HG03135 (cell line): ENCODE measurements around the gene KCTD13.
"Not testable (repeated sequence)": the region's sequence is repeated elsewhere in the genome, so short reads cannot be mapped to it uniquely, and the experiment has no call there.

Source experiments
- ATAC-seq: cut with Tn5 transposase; IDR thresholded peaks from one replicate; pipeline ENCODE4 v1.9.1; 2021; ENCODE audit warnings: mild to moderate bottlenecking, moderate library complexity; ENCODE audit not compliant: unreplicated experiment

Gene KCTD13

DNA sequence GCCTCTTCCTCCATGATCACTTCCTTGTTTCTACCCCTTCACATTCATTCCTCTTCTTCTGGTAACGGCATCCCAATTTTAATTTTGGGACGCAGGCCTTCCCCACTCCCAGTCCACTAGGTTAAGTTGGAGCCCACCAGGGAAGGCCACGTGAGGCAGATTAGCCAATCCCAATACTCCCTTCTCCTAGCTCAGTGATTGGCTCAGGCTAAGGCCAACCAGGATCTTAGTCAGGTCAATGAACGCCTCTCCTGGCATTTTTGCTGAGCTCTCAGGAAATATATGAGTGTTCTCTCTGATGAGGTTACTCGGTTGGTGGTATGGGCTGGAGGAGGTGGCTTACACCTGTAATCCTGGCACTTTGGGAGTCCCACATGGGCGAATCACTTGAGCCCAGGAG lies 42.0 kb downstream of the KCTD13 start:
- no peak for ATAC-seq

DNA sequence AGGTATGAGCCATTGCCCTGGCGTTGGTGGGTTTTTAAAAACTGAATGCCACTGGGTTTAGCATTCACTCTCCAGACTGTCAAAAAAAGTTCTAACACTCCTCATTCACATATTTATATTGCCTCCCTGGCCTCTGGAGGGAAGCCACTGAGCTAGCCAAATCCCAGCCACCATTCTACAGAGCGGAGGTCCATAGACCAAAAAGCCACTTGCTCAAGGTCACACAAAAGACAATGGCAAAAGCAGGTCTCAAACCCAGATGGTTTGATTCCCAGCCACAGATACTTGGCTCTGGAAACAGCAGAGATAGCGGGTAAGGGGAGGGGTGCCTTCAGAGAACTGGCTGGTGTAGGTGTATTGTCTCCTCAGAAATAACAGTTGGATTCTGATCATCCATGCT lies 45.0 kb downstream of the KCTD13 start:
- ATAC-seq: no peak

DNA sequence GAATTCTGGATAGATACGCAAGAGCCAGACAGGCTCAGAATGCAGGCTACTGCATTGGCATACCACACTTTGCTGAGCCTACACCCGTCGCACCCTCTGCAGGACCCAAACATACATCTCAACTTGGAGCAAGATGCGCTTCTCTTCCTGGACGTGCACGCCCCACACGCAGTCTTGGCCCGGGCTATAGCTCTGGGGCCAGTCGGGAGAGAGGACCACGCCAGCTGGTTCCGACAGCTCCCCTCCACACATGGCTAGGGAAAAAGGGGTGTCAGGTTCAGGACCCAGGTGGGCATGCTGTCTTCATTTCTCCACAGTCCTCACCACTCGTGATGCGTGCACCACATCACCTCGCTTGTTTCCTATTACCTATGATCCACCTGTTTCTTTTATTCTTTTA lies 47.9 kb downstream of the KCTD13 start:
- ATAC-seq: no peak

DNA sequence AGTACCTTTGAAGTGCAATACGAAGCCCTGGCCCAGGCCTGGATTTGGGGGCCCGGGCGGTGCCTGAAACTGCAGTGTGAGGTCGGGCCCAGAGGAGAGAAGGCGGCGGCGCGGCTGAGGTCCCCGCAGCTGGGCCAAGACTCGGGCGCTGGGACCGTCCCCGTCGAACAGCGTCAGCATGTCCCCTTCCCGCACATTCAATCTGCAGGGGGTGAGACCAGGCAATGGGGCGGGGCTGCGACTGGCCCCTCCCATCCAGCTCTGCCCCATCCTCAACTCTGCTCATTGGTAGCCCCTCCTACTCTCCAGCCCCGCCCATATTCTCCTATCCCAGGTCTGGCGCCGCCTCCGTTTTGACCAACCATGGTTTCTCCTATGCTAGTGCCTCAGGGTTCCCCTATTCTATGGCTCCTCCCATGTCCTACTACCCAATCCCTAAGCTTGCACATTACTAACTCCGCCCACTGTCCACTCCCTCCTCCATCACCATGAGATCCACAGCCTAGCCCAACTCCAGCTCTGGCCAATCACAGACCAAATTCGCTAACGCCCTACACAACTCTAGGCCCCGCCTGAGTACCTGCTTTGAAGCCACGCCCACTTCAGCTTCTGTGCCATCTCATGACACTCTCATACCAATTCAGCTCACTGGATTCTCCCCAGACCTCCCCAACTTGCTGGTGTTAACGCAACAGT lies 48.6 kb downstream of the KCTD13 start:
- no peak for ATAC-seq

DNA sequence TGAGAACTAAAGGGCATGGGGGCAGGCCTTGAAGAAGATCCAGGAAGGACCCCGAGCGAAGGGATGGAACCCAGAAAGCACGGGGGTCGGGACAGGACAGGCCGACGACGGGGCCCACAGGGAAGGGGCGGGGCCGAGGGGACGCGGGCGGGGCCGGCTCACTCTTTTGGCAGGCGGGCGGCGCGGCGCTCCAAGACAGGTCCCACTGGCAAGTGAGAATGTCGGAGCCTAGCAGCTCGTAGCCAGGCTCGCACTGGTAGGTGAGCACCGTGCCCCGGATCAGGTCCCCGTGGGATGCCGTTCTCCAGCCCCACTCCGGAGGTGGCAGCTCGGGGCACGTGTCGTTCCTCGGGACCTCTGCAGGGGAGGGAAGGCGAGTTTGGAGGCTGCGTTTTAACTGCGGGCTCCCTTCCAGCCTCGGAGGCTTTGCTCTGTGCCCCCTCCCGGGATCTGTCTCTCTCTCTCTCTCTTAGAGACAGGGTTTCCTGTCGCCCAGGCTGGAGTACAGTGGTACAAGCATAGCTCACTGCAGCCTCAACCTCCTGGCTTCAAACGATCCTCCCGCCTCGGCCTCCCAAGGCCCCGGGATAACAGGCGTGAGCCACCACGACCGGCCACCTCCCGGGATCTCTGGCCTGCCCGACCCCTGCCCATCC lies 49.3 kb downstream of the KCTD13 start:
- ATAC-seq: no peak

DNA sequence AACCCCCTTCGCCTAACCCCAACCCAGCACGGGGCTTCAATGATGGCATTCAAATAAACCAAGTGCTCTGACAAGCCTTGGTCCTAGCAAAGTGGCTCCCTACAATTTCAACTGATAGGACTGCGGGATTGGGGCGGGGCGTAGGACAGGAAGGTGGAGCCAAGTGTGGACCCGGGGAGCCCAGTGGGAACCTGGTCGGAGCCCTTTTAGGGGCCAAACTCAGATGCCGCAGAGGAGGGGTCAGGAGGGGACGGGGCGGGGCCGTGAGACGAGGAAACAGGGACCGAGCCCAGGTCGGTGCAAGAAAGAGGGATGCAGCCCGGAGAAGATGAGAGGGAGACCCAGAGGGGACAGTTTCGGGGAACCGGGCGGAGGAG lies 49.8 kb downstream of the KCTD13 start:
- ATAC-seq: no peak

DNA sequence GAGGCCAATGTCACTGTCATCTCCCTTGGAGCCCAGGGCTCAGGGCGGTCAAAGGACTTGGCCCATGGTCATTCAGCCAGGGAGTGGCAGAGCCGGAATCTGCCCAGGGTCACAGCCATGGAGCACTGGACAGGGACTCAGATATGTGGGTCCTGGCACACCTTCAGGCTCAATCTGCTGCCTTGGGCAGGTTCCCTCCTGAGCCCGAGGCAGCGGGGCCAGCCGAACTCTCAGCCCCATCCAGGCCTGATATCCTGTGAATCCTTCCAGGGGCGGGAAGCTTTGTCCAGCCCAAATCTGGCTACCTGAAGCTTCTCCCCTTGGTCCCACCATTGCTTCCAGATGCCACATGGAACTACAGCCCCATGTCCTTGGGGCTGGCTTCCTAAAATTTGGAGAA lies 50.8 kb downstream of the KCTD13 start:
- no peak for ATAC-seq

DNA sequence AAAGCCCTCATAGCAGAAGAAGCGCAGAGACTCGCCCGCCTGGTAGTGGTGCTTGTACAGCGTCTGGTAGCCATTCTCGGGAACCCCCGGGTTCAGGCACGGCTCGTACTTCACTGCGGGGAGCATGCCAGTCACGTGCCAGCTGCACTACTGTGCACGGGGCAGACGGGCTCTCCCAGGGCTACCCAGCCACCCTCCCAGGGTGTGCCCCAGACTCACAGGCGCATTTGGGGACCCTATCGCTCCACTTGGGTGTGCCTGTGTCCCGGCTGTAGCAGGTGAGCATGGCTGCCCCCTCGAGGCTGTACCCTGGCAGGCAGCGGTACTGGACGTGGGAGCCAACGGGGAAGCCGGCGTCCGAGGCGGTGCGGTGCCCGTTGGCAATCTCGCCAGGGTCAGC lies 52.7 kb downstream of the KCTD13 start:
- ATAC-seq: no peak

DNA sequence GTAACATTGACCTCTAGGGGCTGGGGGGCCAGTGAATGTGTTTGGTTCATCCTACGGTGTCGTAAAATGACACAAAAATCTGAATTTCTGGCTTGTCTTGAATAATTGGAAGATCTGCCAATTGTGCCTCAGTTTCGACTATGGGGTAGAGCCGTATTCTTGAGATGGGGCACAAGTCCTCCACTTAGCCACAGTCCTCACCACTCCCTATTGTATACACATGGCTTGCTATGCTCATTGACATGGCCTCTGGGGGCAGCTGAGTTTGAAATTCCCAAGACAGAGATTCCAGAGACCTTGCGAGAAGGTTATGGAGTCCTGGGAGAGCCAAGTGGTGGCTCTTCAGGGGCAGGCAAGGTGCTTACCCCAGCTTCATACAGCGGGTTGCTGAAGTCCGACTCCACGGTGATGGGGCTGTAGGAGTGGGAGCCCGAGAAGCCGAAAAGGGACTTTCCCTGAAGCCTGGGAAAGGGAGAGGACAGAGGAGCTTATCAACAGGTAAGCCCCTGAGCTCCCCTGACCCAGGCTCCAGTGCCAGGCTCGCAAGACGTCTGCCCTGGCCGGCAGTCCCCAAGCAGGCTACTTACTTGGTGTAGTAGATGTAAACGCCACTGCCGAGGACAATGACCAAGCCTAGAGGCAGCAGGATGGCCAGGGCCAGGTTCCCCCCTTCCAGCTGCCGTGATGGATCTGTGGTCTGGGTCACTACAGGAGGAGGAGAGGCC lies 54.0 kb downstream of the KCTD13 start:
- no peak for ATAC-seq

DNA sequence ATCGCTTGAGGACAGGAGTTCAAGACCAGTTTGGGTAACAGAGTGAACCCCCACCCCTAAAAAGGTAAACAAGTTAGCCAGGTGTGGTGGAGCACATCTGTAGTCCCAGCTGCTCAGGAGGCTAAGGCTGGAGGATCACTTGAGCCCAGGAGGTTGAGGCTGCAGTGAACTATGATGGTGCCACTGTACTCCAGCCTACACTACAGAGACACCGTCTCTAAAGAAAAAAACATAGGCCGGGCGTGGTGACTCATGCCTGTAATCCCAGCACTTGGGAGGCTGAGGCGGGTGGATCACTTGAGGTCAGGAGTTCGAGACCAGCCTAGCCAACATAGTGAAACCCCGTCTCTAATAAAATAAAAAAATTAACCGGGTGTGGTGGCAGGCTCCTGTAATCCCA lies 57.0 kb downstream of the KCTD13 start:
- ATAC-seq: not testable (repeated sequence)

DNA sequence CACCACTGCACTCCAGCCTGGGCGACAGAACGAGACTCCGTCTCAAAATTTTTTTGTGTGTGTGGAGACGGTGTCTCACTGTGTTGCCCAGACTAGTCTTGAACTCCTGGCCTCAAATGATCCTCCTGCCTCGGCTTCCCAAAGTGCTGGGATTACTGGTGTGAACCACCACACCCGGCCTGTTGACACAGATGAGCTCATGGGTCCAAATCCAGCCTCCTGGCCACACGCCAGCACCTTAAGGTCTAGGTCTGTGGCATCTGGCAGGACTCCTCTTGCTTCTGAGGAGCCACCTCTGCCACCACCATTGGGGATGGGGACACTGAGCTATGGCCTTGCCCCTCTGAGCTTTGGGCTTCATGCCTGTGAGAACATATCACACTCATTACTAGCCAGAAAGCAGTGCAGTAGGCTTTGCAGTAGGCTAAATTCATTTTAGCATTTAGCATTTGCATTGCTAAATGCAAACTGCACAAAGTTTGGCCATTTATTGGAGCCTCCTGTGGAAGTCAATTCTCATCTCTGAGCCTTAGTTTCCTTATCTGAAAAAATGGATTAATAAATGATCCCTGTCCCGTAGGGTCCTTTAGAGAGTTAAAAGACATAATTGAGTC lies 57.5 kb downstream of the KCTD13 start:
- no peak for ATAC-seq

DNA sequence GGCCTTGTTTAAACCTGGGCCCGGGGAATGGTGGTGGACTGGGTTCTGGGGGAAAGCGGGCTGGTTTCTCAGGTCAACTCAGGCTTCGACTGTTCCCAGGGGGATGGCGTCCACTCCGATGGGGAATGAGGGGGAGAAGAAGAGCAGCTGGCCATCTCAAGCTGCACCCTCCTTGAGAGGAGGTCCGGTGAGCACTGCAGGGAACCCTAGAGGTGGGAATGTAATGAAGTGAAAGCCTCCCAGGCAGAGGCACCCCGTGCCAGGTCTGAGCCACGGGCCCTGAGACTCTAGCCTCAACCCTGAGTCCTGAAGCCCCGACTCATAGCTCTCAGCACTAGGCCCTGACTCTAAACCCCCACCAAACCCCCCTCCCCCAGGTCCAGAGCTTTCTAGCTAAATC lies 61.8 kb downstream of the KCTD13 start:
- ATAC-seq: no peak

DNA sequence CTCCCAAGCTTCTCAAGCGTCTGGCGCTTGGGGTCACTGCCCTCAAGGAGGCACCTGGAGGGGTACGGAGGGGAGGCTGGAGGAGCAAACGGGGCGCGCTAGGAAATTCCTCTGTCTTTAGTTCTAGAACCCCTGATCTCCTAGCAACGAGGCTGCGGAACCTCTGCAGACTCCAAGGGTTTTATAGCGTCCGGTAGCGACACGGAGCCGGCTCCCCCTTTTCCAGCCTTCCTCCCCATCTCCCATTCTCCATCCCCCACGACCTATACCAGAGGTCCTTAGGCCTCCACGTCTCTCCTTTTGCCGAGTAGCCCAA lies 62.4 kb downstream of the KCTD13 start:
- ATAC-seq: no peak

DNA sequence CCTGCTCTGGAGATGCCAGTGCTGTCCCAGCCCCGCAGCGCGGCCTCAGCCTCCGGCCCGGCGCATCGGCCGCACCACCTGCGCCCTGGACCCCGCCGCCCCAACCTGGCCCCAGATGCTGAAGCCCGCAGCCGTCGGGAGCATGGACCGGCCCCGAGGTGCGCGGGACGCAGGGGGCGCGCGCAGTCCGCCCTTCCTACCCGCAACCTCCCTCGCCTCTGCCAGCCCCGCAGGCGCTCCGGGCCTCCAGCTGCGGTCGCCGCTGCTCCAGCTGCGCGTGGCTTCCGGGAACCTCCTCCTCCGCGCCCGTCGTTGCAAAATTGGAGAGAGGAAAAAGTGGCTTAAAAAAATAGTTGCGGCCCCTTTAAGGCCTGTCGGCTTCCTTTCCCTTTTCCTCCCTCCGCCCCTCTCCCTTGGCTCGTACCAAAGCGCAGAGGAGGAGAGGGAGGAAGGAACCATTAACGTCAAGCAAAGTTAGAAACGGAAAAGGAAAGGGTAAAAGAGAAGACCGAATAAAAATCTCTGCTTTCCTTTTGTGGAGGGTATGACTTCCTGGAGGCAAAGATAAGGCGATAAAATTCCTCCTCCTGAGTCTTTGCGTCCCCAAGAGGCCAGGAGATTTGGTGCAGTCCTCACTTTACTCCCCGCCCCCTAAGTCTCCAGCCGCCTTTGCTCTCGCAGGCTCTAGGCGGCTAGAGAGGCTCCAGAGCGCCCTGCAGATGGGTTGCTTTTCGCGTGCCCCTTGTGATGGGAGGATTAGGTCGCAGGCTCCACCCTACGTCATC lies 63.0 kb downstream of the KCTD13 start, which contains the start of gene CDIPT:
TSS of gene CDIPT (minus strand) at position 343 of the 785 bp plus-strand sequence. CDS start 369 bp downstream, outside the sequence.
- peak; percentile 91 for ATAC-seq

DNA sequence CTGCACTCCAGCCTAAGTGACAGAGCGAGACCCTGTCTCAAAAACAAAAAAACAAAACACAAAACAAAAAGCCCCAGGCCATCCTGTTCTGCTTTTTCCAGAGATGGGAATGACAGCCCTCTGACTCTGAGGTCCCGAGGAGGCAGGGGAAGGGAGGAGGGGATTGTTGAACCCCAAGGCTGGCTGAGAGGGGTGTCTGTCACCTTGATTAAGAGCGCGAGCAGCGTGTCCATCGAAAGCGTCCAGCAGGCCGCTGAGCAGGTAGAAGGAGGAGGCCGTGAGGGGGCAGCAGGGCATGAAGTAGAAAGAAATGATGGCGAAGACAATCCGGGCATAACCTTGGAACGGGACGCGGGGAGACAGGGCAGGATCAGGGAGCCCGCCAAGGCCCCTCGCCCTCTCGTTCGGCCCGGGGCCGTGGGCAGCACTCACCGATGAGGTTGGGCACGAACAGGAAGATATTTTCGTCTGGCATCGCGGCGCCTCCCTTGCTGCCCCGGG lies 63.6 kb downstream of the KCTD13 start:
- ATAC-seq: peak; percentile 5

DNA sequence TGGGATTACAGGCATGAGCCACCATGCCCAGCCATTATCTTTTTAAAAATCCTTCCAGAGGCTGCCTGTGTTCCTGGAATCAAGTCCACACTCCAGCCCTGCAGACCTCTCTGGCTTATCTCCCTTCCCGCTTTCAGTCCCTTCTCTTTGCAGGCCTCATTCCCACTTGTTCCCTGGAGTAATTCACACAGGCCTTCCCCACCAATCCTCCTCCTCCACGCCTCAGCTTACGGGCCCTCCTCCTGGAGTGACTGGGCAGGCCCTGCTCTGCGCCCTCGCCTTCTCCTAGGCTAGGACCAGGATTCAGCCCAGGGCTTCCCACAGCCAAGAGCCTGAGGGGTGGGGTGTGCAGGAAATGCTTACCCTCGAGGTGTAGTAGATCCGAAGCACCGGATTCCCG lies 65.8 kb downstream of the KCTD13 start:
- ATAC-seq: no peak

DNA sequence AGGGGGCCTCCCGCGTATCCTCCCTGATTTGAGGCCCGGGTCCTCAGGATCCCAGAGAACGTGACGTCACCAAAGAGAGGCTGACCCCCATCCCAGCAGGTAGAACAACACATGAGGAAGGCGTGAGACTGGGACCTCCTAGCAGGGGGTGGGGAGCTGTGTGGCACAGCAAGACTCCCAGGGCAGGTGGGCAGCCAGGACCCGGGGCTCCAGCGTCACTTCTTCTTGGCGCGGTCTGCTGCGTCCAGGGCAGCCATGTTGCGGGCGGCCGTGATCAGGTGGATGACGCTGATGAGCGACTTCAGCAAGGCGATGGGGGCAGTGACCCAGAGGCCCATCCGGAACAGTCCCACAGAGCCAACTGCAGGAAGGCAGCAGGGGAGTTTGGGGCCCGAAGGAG lies 67.1 kb downstream of the KCTD13 start:
- no peak for ATAC-seq

DNA sequence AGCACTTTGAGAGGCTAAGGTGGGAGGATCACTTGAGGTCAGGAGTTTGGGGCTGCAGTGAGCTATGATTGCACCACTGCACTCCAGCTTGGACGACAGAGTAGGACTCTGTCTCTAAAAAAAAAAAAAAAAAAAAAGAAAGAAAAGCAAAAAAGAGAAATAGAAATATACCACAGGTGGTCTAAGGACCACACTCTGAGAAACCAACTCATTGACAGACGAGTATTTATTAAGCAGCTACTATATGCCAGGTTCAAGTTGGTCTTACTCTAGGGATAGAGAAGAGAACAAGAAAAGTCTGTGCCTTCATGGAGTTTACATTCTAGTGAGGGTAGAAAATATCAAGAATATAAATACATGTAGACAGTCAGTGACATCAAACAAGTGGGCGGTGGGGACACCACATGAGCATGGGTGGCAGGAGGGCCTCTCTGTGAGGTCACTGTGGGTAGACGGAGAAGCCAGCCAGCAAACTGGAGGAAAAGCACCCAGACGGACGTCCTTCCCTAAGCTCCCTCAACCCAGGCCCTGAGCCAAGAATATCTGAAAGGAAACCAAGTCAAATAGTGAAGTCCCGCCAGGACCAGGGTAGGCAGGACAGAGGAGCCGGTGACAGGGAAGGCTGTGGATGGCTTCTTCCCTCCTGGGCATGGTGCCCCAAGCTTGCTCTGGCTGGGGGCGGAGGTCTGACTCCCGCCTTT lies 67.7 kb downstream of the KCTD13 start:
- no peak for ATAC-seq

DNA sequence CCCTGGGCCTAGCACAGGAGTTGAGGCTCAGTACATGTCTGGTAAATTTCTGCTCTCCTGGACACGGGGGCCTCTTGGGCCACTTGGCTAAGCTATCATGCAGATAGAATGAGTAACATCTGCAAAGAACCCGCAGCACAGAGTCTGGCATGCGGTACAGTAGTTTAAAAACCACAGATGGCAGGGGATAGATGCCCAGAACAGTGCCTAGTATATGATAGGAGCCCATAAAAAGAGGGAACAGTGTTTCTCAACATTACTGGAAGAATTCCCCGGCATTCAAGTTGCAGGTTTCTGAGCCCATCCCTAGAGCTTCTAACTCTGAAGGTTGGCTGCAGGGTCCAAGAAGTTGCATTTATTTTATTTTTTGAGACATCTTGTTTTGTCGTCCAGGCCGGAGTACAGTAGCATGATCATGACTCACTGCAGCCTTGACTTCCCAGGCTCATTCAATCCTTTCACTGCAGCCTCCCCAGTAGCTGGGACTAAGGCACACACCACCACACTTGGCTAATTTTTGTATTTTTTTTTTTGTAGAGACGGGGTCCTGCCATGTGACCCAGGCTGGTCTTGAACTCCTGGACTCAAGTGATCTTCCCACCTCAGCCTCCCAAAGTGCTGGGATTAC lies 68.8 kb downstream of the KCTD13 start:
- no peak for ATAC-seq
